KMS-11 (cell line): ENCODE results near the gene SREBF1.

Experiments used
- H2AFZ ChIP-seq: fragments of 200-600 bp; sonication (generic); 2 replicates; pipeline ENCODE4 v1.6.1; 2016; ENCODE audit warnings: antibody characterized with exemption, mixed run types, low read depth
- H3K27ac ChIP-seq: fragments of 200-600 bp; sonication (generic); 2 replicates; pipeline ENCODE4 v1.6.1; 2016; ENCODE audit warnings: mild to moderate bottlenecking, mixed run types
- H3K27me3 ChIP-seq: fragments of 200-600 bp; sonication (generic); 2 replicates; pipeline ENCODE4 v1.6.1; 2017; ENCODE audit warnings: mild to moderate bottlenecking, low read depth, mixed run types, moderate library complexity; ENCODE audit not compliant: insufficient read depth
- H3K36me3 ChIP-seq: fragments of 200-600 bp; sonication (generic); 2 replicates; pipeline ENCODE4 v1.6.1; 2017; ENCODE audit warnings: mild to moderate bottlenecking, mixed run types; ENCODE audit not compliant: insufficient read depth
- H3K4me1 ChIP-seq: fragments of 200-600 bp; sonication (generic); 2 replicates; pipeline ENCODE4 v1.6.1; 2016; ENCODE audit warnings: mild to moderate bottlenecking, low read depth, mixed run types; ENCODE audit not compliant: poor library complexity, severe bottlenecking
- H3K4me2 ChIP-seq: fragments of 200-600 bp; sonication (generic); 2 replicates; pipeline ENCODE4 v1.7.0; 2016; ENCODE audit warnings: mild to moderate bottlenecking, mixed run types
- H3K4me3 ChIP-seq: fragments of 200-600 bp; sonication (generic); IDR thresholded peaks from 2 replicates; pipeline ENCODE4 v1.6.1; 2017; ENCODE audit warnings: low read depth, low read length, mixed read lengths; ENCODE audit not compliant: insufficient read depth
- H3K79me2 ChIP-seq: fragments of 200-600 bp; sonication (generic); 2 replicates; pipeline ENCODE4 v1.6.1; 2016; ENCODE audit warnings: low read depth, mixed run types; ENCODE audit not compliant: insufficient read depth
- H3K9ac ChIP-seq: fragments of 200-600 bp; sonication (generic); 2 replicates; pipeline ENCODE4 v1.6.1; 2016; ENCODE audit warnings: mild to moderate bottlenecking, mixed run types
- H4K20me1 ChIP-seq: fragments of 200-600 bp; sonication (generic); 2 replicates; pipeline ENCODE4 v1.6.1; 2016; ENCODE audit warnings: mild to moderate bottlenecking, mixed run types; ENCODE audit not compliant: insufficient read depth
- CTCF ChIP-seq: fragments of 200-600 bp; sonication (generic); conservative IDR thresholded peaks from 2 replicates; pipeline ENCODE4 v1.6.1; 2017; ENCODE audit warnings: low read depth, mild to moderate bottlenecking, antibody characterized with exemption, low read length, moderate library complexity, mixed read lengths

The SREBF1 gene

GRCh38 chr17:17786998-17787397 lies 49.8 kb downstream of the SREBF1 start:
- Histone ChIP-seq H2AFZ (no peak overlapping the region), H3K9ac (no peak overlapping the region), H3K36me3 (no peaks in the 10 kb centered on the region), H3K27me3 (no peaks in the 10 kb centered on the region), H3K27ac (no peak overlapping the region), H3K4me1 (peaks cover 21% of the 10 kb centered on the region), H3K4me3 (no peak overlapping the region), H3K4me2 (no peak overlapping the region), H4K20me1 (no peaks in the 10 kb centered on the region), H3K79me2 (no peaks in the 10 kb centered on the region; the same call in 1 of the 2 replicates)
- no peak for TF ChIP-seq CTCF

- H3K4me2 ChIP-seq: no peak overlapping the region
- no peak overlapping the region for H3K27ac ChIP-seq
- TF ChIP-seq CTCF: no peak
- H3K36me3 ChIP-seq: no peaks in the 10 kb centered on the region
- H3K4me1 ChIP-seq: peaks cover 21% of the 10 kb centered on the region
- no peak overlapping the region for H2AFZ ChIP-seq
- H3K79me2 ChIP-seq: no peaks in the 10 kb centered on the region; the same call in 1 of the 2 replicates
- H4K20me1 ChIP-seq: no peaks in the 10 kb centered on the region
- no peak overlapping the region for H3K9ac ChIP-seq
- no peak overlapping the region for H3K4me3 ChIP-seq
- no peaks in the 10 kb centered on the region for H3K27me3 ChIP-seq
Observed at GRCh38 chr17:17785407-17785806, 51.4 kb downstream of the SREBF1 start.

GRCh38 chr17:17784657-17785267 lies 52.0 kb downstream of the SREBF1 start:
- no peak overlapping the region; the same call in 1 of the 2 replicates for H3K4me2 ChIP-seq
- H3K79me2 ChIP-seq: no peaks in the 10 kb centered on the region; the same call in 1 of the 2 replicates
- no peak overlapping the region for H2AFZ ChIP-seq
- no peaks in the 10 kb centered on the region for H3K36me3 ChIP-seq
- no peak overlapping the region for H3K9ac ChIP-seq
- 0 out of 2 replicates have a peak, but pooled peaks have one; percentile 10 for TF ChIP-seq CTCF
- H3K4me1 ChIP-seq: peaks cover 21% of the 10 kb centered on the region
- H4K20me1 ChIP-seq: no peaks in the 10 kb centered on the region
- H3K4me3 ChIP-seq: no peak overlapping the region
- no peaks in the 10 kb centered on the region for H3K27me3 ChIP-seq
- no peak overlapping the region for H3K27ac ChIP-seq

GRCh38 chr17:17783825-17784656 lies 52.7 kb downstream of the SREBF1 start:
- H3K4me2 ChIP-seq: peak overlapping the region; percentile 76
- H3K27ac ChIP-seq: no peak overlapping the region
- no peak overlapping the region for H3K9ac ChIP-seq
- no peaks in the 10 kb centered on the region; the same call in 1 of the 2 replicates for H3K79me2 ChIP-seq
- peaks cover 14% of the 10 kb centered on the region for H3K4me1 ChIP-seq
- H3K27me3 ChIP-seq: no peaks in the 10 kb centered on the region
- H3K36me3 ChIP-seq: no peaks in the 10 kb centered on the region
- TF ChIP-seq CTCF: no peak
- no peaks in the 10 kb centered on the region for H4K20me1 ChIP-seq
- no peak overlapping the region for H2AFZ ChIP-seq
- no peak overlapping the region for H3K4me3 ChIP-seq
